Measurements from ENCODE around the gene LAMTOR3. TPM values are rescaled to one million over a fixed set of nuclear protein-coding genes. Genes with fewer than 3 reads are reported as not detected.
"Not testable (repeated sequence)": the region's sequence is repeated elsewhere in the genome, so short reads cannot be mapped to it uniquely, and the experiment has no call there.

LAMTOR3 gene
- total and polyA plus RNA-seq, 4 donors = 13.5 to 26.3 (median 19.8) TPM

DNA sequence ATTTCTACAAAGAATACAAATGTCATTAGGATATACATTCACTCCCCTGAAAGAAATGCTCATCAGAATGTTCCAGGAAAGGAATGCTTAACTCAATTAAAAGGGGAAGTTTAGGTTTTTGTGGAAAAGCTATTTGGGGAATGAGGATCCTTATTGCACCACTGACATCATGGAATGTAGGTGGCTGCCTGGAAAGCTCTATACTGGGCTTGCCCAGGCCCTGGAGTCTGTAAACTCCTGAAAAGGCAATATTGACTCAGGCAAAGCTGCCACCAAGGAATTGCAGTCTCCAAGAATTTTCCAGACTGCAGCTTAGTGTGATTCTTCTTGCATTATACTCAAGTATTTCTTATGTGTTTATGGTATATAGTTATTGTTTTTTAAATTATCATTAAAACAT is 61.9 kb downstream of the LAMTOR3 start:
- Histone ChIP-seq H3K4me3 (ENCODE audit: low read depth in 1 of 3, low read length in 3 of 3) (no peak overlapping the region), H3K27ac (ENCODE audit: low read depth in 1 of 2, low read length in 2 of 2) (no peak overlapping the region), H3K4me1 (ENCODE audit: control insufficient read depth in 4 of 4, insufficient read depth in 4 of 4, low read length in 3 of 4) (peaks cover 2 to 11% (median 9%) of the 10 kb centered on the region in 4 donors), H3K27me3 (ENCODE audit: control insufficient read depth in 4 of 4, insufficient read depth in 4 of 4, low read length in 3 of 4) (no peaks in the 10 kb centered on the region), H3K9me3 (ENCODE audit: control insufficient read depth in 4 of 4, low read length in 3 of 4) (no peaks in the 10 kb centered on the region), H3K36me3 (ENCODE audit: control insufficient read depth in 4 of 4, insufficient read depth in 3 of 4, low read depth in 1 of 4, low read length in 3 of 4) (no peaks in the 10 kb centered on the region), H3K9ac (ENCODE audit: low read depth in 1 of 2, low read length in 2 of 2) (no peak overlapping the region)
- no peak for DNase-seq (ENCODE audit: low spot score)
- TF ChIP-seq RAD21 (IDR thresholded peaks at IDR 0.05) = no peak
- no peak for TF ChIP-seq FOXA2 (IDR thresholded peaks at IDR 0.05)
- no peak for TF ChIP-seq YY1 (IDR thresholded peaks at IDR 0.05)
- TF ChIP-seq HNF4A (conservative IDR thresholded peaks at IDR 0.05) = no peak
- TF ChIP-seq TAF1 (conservative IDR thresholded peaks at IDR 0.05) = no peak
- TF ChIP-seq GABPA (IDR thresholded peaks at IDR 0.05 in 1 of 2, conservative IDR thresholded peaks at IDR 0.05 in 1 of 2) = no peak
- no peak for TF ChIP-seq NR2F2 (IDR thresholded peaks at IDR 0.05)
- TF ChIP-seq, protein P1, sequence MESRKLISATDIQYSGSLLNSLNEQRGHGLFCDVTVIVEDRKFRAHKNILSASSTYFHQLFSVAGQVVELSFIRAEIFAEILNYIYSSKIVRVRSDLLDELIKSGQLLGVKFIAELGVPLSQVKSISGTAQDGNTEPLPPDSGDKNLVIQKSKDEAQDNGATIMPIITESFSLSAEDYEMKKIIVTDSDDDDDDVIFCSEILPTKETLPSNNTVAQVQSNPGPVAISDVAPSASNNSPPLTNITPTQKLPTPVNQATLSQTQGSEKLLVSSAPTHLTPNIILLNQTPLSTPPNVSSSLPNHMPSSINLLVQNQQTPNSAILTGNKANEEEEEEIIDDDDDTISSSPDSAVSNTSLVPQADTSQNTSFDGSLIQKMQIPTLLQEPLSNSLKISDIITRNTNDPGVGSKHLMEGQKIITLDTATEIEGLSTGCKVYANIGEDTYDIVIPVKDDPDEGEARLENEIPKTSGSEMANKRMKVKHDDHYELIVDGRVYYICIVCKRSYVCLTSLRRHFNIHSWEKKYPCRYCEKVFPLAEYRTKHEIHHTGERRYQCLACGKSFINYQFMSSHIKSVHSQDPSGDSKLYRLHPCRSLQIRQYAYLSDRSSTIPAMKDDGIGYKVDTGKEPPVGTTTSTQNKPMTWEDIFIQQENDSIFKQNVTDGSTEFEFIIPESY (IDR thresholded peaks at IDR 0.05) = no peak
- no peak for TF ChIP-seq FOXA1 (IDR thresholded peaks at IDR 0.05)
- TF ChIP-seq RXRA (IDR thresholded peaks at IDR 0.05) = no peak
- TF ChIP-seq, protein P2, sequence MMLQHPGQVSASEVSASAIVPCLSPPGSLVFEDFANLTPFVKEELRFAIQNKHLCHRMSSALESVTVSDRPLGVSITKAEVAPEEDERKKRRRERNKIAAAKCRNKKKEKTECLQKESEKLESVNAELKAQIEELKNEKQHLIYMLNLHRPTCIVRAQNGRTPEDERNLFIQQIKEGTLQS (IDR thresholded peaks at IDR 0.05) = no peak

DNA sequence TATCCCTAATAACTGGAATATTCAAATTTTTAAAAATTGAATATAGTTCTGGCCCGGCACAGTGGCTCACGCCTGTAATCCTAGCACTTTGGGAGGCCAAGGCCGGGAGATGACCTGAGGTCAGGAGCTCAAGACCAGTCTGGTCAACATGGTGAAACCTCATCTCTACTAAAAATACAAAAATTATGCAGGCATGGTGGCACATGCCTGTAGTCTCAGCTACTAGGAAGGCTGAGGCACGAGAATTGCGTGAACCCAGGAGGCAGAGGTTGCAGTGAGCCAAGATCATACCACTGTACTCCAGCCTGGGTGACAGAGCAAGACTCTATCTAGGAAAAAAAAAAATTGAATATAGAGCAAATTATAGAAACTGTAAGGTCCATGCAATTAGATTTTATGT is 64.2 kb downstream of the LAMTOR3 start:
- H3K9ac ChIP-seq (ENCODE audit: low read depth in 1 of 2, low read length in 2 of 2); H3K4me3 ChIP-seq (ENCODE audit: low read depth in 1 of 3, low read length in 3 of 3); H3K9me3 ChIP-seq (ENCODE audit: control insufficient read depth in 4 of 4, low read length in 3 of 4); H3K27me3 ChIP-seq (ENCODE audit: control insufficient read depth in 4 of 4, insufficient read depth in 4 of 4, low read length in 3 of 4); H3K27ac ChIP-seq (ENCODE audit: low read depth in 1 of 2, low read length in 2 of 2); H3K36me3 ChIP-seq (ENCODE audit: control insufficient read depth in 4 of 4, insufficient read depth in 3 of 4, low read depth in 1 of 4, low read length in 3 of 4); DNase-seq (ENCODE audit: low spot score): not testable (repeated sequence)
- peaks cover 2 to 11% (median 9%) of the 10 kb centered on the region in 4 donors for H3K4me1 ChIP-seq (ENCODE audit: control insufficient read depth in 4 of 4, insufficient read depth in 4 of 4, low read length in 3 of 4)
- WGBS = 94% methylated on average over 5 of the region's 5 CpGs

DNA sequence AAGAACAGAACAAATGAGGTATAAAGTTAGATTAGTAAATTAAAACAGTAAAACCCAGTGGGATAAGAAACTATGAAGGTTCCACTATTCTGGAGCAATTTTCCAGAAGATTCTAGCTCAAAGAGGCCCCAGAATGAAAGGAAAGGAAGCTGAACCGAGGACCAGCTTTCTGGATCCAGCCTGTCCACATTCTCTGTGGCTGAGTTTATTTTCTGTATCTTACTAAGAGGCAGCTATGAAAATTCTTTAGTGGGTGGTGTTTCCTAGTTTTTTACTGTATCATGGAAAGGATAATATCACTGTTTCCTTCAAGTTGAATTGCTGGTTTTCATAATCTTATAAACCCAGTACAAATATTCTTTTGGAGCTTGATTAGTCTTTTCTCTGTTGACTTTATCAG is 65.8 kb downstream of the LAMTOR3 start:
- peaks cover 2 to 6% (median 5%) of the 10 kb centered on the region in 4 donors for H3K4me1 ChIP-seq (ENCODE audit: control insufficient read depth in 4 of 4, insufficient read depth in 4 of 4, low read length in 3 of 4)
- no peaks in the 10 kb centered on the region for H3K9me3 ChIP-seq (ENCODE audit: control insufficient read depth in 4 of 4, low read length in 3 of 4)
- no peak for TF ChIP-seq EGR1 (IDR thresholded peaks at IDR 0.05; ENCODE audit: low read depth in 2 of 2)
- no peak for TF ChIP-seq FOXA2 (IDR thresholded peaks at IDR 0.05)
- TF ChIP-seq HNF4A (conservative IDR thresholded peaks at IDR 0.05) = no peak
- no peak for TF ChIP-seq NR2F2 (IDR thresholded peaks at IDR 0.05)
- no peak overlapping the region for H3K9ac ChIP-seq (ENCODE audit: low read depth in 1 of 2, low read length in 2 of 2)
- H3K27me3 ChIP-seq (ENCODE audit: control insufficient read depth in 4 of 4, insufficient read depth in 4 of 4, low read length in 3 of 4) = no peaks in the 10 kb centered on the region
- no peaks in the 10 kb centered on the region for H3K36me3 ChIP-seq (ENCODE audit: control insufficient read depth in 4 of 4, insufficient read depth in 3 of 4, low read depth in 1 of 4, low read length in 3 of 4)
- 61% methylated on average over 1 of the region's 1 CpG for WGBS
- H3K27ac ChIP-seq (ENCODE audit: low read depth in 1 of 2, low read length in 2 of 2) = no peak overlapping the region
- no peak overlapping the region for H3K4me3 ChIP-seq (ENCODE audit: low read depth in 1 of 3, low read length in 3 of 3)
- DNase-seq (ENCODE audit: low spot score) = no peak

Other genes starting within 250 kb of the LAMTOR3 start
- under 1 TPM in 1 of 2 donors, not detected in 1; under 0.01 TPM for gene C4orf54, start 236.6 kb downstream of the LAMTOR3 start, total RNA-seq
- gene C4orf54, start 236.6 kb downstream of the LAMTOR3 start, polyA plus RNA-seq = not detected
- 1 to 10 TPM; 1.1 to 4.8 TPM for gene DAPP1, start 77.6 kb downstream of the LAMTOR3 start, total RNA-seq
- gene DAPP1, start 77.6 kb downstream of the LAMTOR3 start, polyA plus RNA-seq = under 1 TPM; 0.53 to 0.74 TPM
- gene DNAJB14, start 52.2 kb upstream of the LAMTOR3 start, total RNA-seq = 10 to 100 TPM in 1 of 2 donors, 1 to 10 TPM in 1; 9.5 to 15.1 TPM
- gene DNAJB14, start 52.2 kb upstream of the LAMTOR3 start, polyA plus RNA-seq = 1 to 10 TPM; 8.1 to 8.3 TPM
- gene H2AZ1, start 55.8 kb upstream of the LAMTOR3 start, total RNA-seq = 100 to 1,000 TPM in 1 of 2 donors, 10 to 100 TPM in 1; 28.5 to 139 TPM
- gene H2AZ1, start 55.8 kb upstream of the LAMTOR3 start, polyA plus RNA-seq = 100 to 1,000 TPM in 1 of 2 donors, 10 to 100 TPM in 1; 96.6 to 110 TPM

Data from liver (tissue), 9 donors.